GM20431 (cell line): ENCODE measurements around the gene FBXO40.
"Not testable (repeated sequence)": the region's sequence is repeated elsewhere in the genome, so short reads cannot be mapped to it uniquely, and the experiment has no call there.

Experiments used
- in situ Hi-C: fragments of 300-500 bp; cut with MseI, MboI; formaldehyde crosslinking; loops from one replicate; pipeline ENCODE4 v1.15.0; 2020; ENCODE audit warnings: low sequenced_read_pairs; ENCODE audit not compliant: unreplicated experiment

FBXO40 gene, protein sequence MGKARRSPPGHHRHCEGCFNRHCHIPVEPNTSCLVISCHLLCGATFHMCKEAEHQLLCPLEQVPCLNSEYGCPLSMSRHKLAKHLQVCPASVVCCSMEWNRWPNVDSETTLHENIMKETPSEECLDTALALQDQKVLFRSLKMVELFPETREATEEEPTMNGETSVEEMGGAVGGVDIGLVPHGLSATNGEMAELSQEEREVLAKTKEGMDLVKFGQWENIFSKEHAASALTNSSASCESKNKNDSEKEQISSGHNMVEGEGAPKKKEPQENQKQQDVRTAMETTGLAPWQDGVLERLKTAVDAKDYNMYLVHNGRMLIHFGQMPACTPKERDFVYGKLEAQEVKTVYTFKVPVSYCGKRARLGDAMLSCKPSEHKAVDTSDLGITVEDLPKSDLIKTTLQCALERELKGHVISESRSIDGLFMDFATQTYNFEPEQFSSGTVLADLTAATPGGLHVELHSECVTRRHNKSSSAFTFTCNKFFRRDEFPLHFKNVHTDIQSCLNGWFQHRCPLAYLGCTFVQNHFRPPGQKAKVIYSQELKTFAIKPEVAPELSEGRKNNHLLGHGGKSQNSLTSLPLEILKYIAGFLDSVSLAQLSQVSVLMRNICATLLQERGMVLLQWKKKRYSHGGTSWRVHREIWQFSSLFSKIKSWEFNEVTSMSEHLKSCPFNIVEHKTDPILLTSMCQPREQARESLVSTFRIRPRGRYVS

DNA sequence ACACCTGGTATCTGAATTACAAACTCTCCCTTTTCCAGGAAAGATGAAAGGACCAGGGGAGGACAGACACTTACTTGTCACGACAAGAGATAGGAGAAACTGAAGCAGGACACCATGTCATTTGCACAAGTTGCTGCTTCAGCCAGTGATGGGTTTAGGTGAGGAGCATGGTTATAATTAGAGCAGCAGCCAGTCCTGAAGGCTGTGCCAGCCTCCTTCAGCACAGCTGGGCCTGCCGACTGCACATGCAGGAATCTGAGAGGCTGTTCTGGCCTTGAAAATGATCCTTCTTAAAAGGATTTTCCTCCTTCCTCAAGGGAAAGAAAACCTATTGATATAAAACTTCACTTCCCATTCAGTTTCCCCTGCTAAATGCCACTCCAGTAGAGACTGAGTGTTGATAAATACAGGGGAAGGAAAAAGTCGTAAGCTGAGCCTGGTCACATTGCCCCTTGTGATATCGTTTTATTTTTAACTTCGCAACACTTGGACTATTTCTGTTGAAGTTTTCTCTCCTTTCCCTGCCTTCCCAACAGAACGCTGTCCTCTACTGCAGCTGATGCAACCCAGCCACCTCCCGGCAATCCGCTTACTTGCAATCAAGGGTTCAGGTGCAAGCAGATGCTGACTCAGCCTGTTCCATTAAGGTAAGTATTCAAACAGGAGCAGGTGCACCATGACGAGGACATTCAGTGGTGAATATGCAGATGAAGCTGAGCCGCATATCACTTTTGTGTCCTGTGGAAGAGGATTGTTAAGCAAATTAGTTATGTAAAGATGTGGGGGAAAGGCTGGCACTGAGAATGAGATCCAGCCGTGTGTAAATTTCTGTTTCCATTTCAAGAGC is at the start of gene FBXO40:
TSS of gene FBXO40 (plus strand) at position 524 of the 847 bp plus-strand sequence. CDS start 27,197 bp downstream, outside the sequence.
- in situ Hi-C loops = no loop called here

DNA sequence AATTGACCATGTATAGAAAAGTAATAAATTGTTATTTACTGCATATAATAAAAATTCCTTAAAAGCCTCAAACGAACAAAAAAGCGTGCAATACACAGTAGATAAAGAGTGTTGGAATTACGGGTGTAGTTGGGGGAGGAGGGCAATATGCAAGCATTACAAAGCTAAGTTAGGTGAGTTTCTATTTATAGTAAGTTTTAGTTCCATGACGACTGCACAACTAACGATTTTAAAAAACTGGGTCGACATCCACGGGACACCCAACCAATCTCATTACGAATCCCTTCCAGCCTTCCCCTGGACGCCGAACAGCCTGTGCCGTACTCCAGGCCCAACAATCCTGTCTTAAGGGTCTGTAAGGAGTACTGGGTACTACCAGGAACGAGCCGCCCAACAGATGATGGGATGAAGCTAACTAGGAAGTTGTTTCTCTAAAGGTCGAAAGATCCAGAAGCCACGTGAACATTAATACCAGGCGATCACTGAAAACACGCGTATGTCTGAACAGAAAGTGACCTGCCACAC is 48.1 kb upstream of the FBXO40 start:
- in situ Hi-C loops = loop anchor here (25.0 kb wide), 1 partner anchor 717 kb away; no protein-coding TSS in a partner anchor

DNA sequence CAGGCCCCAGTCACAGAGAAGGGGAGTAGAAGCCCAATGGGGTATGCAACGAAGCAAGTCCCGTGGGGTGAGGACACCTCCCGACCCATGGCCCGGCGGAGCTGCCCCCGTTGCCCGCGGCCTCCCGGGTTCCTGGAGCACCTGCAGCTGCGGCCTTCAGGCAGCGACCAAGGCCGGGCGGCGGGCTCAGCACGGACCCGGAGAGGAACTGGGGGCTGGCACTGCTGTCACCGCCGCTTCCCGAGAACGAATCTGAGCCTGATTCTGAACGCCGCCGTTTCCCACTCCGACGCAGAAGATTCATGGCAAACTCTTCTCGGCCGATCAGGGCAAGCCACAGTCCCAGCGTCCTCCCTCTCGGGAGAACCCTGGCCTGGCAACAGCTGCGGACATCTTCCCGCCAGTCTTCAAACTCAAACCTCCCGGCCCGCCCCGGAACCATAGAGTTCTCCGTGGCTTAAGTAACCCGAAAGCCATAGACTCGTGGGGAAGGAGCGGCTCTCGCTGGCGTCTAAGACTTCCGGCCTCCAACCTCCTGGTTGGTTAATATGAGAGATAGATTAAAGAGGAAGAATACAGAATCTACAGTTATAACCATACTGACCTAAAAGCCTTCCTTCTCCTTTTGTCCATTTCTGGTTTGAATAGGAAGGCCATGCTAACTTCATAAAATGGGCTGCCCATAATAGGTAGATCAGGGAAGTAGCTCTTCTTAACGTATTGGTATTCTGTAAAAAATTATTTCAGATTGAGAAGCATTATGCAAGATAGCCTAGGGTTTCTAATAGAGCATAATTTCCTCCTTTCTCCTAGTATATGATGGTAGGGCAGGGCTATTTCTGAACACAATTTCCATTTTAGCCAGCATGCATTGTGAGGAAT is 47.4 kb upstream of the FBXO40 start, which contains the start of gene POLQ:
TSS of gene POLQ (minus strand) at position 415 of the 882 bp plus-strand sequence. CDS start at position 304, 111 bp downstream.
- in situ Hi-C loops = loop anchor here (25.0 kb wide), 1 partner anchor 716 kb away; no protein-coding TSS in a partner anchor

DNA sequence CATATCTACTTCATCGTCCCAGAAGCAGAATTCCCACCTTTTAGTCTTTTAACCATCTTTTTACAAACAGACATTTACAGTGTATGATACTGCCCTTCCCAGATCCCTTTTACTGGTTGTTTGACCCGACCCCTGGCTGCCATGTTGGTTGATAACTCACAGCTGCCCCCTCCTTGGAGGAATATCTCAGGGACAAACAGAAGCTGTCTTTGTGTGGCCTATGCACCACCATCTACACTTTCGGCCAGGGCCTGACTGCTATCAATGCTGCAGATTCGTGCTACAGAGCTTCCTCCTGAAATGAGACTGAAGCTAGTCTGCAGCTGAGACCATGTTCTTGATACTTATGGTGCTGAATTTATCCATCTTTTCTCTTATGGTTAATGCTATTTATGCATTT is 40.8 kb upstream of the FBXO40 start:
- in situ Hi-C loops = no loop called here

DNA sequence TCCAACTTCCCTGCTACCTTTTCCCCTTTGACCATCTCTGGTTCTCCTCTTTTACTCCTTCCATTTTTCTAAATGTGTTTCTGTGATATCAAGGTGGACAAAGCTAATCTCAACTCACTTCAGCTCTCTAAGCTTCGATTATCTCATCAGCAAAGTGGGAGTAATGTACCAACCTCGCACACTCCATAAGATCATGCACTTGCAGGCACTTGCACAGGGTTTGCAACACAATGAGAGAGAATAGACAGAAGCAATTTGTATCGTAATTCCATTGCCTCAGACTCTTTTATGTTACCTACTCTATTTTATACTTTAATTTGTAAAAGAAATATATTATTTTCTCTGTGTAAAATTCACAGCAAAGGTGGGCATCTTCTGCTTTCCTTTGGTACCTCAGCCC is 40.4 kb upstream of the FBXO40 start:
- in situ Hi-C loops = no loop called here

DNA sequence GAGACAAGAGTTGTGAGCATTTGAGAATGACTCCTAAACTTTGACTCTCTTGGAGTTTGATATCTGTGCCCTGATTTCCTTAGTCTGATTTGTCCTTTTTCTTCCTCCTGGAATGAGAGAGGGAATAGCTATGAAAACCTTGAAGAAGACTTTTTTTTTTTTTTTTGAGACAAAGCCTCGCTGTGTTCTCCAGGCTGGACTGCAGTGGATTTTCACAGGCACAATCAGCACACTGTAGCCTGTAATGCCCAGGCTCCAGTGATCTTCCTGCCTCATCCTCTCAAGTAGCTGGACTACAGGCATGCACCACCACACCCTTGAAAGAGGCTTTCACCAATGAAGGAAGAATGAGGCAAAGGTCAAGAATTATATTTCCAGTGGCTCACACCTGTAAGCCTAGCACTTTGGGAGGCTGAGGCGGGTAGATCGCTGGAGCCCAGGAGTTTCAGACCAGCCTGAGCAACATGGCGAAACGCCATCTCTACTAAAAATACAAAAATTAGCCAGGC is 35.7 kb upstream of the FBXO40 start:
- in situ Hi-C loops = no loop called here

DNA sequence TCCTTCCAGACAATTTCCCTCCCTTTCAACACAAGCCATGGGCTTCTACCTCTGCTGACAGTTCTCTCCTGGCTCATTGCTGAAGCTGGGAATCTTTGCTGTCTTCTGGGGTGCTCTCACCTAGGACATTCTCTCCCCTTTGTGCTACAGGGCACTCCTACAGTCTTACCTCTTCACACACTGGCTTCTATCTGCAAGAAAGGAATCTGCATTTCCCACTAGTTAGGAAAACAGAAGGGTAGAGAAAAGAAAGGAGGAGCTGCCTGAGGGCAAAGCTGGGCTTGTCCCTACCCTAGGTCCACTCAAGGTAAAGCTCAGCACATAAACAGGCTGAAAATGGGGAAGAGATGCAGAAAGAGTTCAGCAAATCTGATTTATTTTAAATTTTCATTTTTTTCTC is 31.0 kb upstream of the FBXO40 start:
- in situ Hi-C loops = no loop called here

DNA sequence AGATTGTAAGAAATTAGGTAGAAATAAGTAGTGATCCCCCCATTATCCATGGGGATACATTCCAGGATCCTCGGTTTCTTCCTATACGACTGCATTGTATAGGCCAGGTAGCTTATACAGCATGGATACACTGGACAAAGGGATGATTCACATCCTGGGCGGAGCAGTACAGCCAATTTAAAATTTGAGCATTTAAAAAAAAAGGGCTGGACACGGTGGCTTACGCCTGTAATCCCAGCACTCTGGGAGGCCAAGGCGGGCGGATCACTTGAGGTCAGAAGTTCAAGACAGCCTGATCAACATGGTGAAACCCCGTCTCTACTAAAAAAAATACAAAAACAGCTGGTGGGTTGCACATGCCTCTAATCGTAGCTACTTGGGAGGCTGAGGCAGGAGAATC is 26.4 kb upstream of the FBXO40 start:
- in situ Hi-C loops = no loop called here

DNA sequence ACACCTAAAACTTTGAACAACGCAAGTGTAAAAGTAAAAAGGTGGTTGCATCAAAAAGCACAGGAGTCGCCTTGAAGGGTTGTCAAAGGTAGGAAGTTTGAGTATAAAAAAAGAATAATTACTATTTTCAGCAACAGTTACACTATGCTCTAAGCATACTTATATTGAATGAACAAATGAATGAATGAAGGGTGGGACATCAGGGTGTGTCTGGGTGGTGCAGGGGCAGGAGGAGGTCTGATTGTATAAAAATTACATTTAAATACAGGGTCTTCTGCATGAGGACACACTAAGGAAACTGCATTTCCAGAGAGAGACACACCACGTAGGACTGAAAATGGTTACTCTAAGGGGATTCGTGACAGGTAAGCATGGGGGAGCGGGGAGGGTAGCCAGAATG is 25.5 kb upstream of the FBXO40 start, which contains the start of gene ARGFX:
TSS of gene ARGFX (plus strand) at position 301 of the 400 bp plus-strand sequence. CDS start 2,765 bp downstream, outside the sequence.
- in situ Hi-C loops = no loop called here

DNA sequence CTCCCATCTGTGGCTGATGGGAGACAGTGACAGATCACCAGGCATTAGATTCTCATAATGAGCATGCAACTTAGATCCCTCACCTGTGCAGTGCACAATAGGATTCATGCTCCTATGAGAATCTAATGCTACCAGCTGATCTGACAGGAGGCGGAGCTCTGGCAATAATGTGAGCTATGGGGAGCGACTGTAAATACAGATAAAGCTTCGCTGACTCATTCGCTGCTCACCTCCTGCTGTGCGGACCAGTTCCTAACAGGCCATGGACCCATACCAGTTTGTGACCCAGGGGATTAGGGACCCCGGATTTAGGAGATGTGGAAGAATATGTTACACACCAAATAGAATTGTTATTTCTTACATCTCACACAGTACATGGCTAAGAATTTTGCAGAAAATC is 18.7 kb upstream of the FBXO40 start:
- in situ Hi-C loops = no loop called here

DNA sequence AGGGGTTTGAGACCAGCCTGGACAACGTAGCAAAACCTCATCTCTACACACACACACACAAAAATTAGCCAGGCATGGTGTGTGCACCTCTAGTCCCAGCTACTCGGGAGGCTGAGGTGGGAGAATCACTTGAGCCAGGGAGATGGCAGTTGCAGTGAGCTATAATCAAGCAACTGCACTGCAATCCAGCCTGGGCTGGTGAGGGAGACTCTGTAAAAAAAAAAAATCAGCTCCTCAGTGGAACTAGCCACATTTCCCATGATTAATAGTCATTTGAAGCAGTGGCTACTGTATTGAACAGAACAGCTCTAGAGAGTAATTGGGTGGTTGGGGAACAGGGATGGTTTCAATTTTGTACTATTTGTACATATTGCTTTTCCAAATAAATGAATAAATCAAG is 11.5 kb upstream of the FBXO40 start:
- in situ Hi-C loops = no loop called here

DNA sequence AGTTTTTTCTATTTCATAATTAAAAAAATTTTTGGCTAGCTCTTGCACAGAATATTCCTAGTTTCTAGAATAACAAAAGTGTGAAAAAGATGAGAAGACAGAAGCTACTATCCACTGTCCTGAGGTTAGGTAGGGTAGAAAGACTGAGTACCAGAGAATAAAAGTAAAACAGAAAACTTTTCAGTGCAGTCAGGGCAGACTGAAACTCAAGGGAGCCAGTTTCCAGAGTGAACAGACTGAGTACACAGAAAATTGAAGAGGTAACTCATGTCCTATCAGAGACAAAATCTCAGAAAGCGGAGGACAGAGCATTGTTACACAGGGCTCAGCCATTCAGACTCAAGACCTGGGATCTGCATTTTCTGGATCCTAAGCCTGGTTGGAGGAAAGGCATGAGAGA is 8.8 kb upstream of the FBXO40 start:
- in situ Hi-C loops = no loop called here

DNA sequence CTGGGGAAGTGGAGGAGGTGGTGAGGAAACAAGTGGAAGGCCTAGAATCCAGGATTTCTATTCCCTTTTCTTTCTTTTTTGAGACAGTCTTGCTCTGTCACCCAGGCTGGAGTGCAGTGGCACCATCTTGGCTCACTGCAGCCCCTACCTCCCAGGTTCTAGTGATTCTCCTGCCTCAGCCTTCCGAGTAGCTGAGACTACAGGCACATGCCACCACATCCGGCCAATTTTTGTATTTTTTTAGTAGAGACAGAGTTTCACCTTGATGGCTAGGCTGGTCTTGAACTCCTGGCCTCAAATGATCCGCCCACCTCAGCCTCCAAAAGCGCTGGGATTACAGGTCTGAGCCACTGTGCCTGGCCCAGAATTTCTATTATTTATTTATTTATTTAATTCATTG is 627 bp downstream of the FBXO40 start:
- in situ Hi-C loops = not testable (repeated sequence)

DNA sequence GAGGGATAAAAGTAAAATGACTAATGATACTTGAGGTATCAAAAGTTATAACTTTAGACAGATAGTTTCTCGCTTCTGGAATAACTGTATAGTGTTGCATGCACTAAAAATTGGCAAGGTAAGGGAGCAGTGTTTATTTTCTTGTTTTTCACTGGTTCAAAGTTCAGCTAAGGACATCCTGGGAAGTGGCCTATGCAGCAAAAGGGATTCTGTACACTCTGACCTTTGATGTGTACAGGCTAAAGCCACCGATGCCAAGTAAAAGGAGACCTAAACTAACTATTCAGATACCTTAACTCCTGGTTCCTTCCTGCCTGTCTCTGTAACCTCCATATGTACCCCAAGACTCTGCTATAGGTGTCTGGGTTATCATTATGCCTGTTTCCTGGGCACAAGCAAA is 1.7 kb downstream of the FBXO40 start:
- in situ Hi-C loops = no loop called here

DNA sequence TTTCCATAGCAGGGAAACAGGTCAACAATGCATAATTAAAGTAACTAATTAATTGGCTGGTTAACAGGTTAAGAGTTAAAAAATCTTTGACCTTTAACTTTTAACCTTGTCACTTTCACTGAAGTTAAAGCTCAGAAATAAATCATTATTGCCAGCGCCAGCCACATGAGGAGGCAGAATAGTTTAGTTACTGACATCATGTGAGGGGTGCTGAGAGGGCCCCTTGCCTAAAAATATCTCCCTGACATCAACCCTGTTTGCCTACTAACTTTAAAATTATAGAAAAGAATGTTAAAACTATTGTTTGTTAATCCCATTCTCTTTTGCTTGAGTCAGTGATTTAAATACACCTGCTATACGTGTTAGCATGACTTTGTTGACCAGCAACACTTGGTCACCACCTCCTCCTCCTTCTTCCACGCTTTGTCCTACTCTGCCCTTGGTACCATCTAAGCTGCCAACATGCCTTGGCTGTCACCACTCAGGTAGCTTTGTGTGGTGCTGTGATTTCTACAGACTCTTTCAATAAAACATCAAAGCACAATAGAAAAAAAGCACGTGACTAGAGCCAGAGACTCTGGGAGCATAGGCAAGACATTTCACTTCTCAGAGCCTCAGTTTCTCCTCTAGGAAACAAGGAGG is 2.7 kb downstream of the FBXO40 start:
- in situ Hi-C loops = no loop called here

DNA sequence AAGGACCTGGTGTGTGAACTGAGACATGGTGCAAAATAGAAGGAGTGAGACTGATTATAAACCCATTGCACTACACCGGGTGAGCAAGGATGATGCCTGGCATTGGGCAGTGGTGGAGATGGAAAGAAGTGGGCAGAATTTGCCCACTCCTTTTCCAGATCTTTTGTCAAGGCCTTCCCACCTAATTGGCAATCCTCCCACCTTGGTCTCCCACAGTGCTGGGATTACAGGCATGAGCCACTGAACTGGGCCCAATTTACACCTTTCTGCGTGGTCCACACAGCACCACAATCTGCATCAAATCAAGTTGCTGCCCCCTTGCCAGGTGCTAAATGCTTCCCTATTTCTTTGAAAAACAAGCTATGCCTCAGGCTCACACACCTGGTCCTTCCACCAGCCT is 5.4 kb downstream of the FBXO40 start:
- in situ Hi-C loops = no loop called here

DNA sequence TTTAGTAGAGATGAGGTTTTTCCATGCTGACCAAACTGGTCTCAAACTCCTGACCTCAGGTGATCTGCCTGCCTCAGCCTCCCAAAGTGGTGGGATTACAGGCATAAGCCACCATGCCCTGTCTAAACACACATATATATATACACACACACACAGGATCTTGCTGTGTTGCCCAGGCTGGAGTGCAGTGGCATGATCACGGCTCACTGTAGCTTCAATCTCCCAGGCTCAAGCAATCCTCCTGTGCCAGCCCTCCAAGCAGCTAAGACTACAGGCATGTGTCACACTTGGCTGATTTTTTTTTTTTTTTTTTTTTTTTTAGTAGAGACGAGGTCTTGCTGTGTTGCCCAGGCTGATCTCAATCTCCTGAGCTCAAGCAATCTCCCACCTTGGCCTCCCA is 6.7 kb downstream of the FBXO40 start:
- in situ Hi-C loops = not testable (repeated sequence)

DNA sequence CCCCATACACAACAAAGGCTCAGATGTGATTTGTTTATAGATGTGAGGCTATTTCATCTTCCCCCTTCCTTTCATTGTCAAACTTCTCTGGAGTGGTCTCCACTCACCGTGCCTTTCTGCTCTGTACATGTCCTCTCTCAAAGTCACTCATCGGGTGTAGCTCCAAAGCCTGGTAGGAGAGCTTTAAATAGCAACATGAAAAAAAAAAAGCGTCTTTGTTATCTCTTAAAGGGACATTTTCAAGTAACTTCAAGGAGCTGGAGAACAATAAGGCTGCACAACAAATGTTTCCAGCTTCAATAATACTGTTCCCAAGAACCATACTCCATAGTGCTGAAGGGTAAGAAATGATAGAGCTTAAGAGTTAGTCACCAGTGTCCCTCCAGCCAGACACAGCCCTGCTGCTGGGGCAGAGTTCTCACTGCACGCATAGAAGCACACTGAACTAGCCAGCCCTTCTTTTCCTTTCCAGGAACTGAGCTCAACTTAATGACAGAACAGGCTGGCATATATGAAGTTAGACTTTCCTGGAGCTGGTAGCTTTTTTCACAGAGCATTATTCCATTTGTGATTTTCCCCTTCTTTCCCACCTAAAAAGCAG is 8.1 kb downstream of the FBXO40 start:
- in situ Hi-C loops = no loop called here
